K562 (cell line): Measurements from ENCODE around the gene TNIK. TPM values are rescaled to one million over a fixed set of nuclear protein-coding genes. Genes with fewer than 3 reads are reported as not detected.

Experiments used
- ATF4 ChIP-seq: fragments of 450-650 bp; formaldehyde crosslinking; IDR thresholded peaks from 2 replicates; pipeline ENCODE4 v1.4.0; 2022; ENCODE audit warnings: mild to moderate bottlenecking, moderate library complexity
- CHCHD3 ChIP-seq: fragments of 250-450 bp; sonication (Bioruptor Pico); IDR thresholded peaks from 2 replicates; pipeline ENCODE4 v2.1.2; 2022; ENCODE audit warnings: mild to moderate bottlenecking
- CHD2 ChIP-seq: IDR thresholded peaks from 2 replicates; pipeline ENCODE4 v1.6.1; 2011; ENCODE audit warnings: low read depth, low read length
- E2F6 ChIP-seq, 2 experiments: IDR thresholded peaks; 2 replicates each; pipeline ENCODE4 v1.6.1; 2011; ENCODE audit warnings: borderline replicate concordance in 1 of 2, control low read depth in 1 of 2, low read depth in 1 of 2, low read length in 1 of 2, mild to moderate bottlenecking in 1 of 2, mixed read lengths in 1 of 2, moderate library complexity in 1 of 2; ENCODE audit not compliant: insufficient read depth in 1 of 2, insufficient read length in 1 of 2, poor library complexity in 1 of 2, severe bottlenecking in 1 of 2; ENCODE audit errors: extremely low read depth in 1 of 2
- ELK3 ChIP-seq: fragments of 450-650 bp; formaldehyde crosslinking; IDR thresholded peaks from 2 replicates; pipeline ENCODE4 v1.4.0; 2020; ENCODE audit warnings: mild to moderate bottlenecking
- KLF13 ChIP-seq: fragments of 450-650 bp; IDR thresholded peaks from 2 replicates; pipeline ENCODE4 v1.6.1; 2016; ENCODE audit warnings: missing genetic modification characterization, low read depth, mild to moderate bottlenecking, missing compliant biosample characterization, moderate library complexity, borderline replicate concordance
- MTA1 ChIP-seq: fragments of 450-650 bp; IDR thresholded peaks from 2 replicates; pipeline ENCODE4 v1.6.1; 2017; ENCODE audit warnings: borderline replicate concordance
- NCOA1 ChIP-seq: fragments of 450-650 bp; IDR thresholded peaks from 2 replicates; pipeline ENCODE4 v1.6.1; 2016; ENCODE audit warnings: low read depth
- RB1 ChIP-seq: fragments of 450-650 bp; IDR thresholded peaks from 2 replicates; pipeline ENCODE4 v1.6.1; 2017; ENCODE audit warnings: low read depth, mild to moderate bottlenecking
- SNRNP70 ChIP-seq: fragments of 200-400 bp; formaldehyde crosslinking; optimal IDR thresholded peaks from 2 replicates; pipeline ENCODE3; 2017; ENCODE audit warnings: low read depth, low read length
- XRCC3 ChIP-seq: fragments of 450-650 bp; IDR thresholded peaks from 2 replicates; pipeline ENCODE4 v1.6.1; 2017; ENCODE audit warnings: mild to moderate bottlenecking, moderate library complexity
- XRCC5 ChIP-seq: fragments of 200-400 bp; formaldehyde crosslinking; IDR thresholded peaks from 2 replicates; pipeline ENCODE4 v1.6.1; 2017; ENCODE audit warnings: low read depth, mild to moderate bottlenecking, low read length
- ZFX ChIP-seq: sonication (generic); formaldehyde crosslinking; IDR thresholded peaks from 2 replicates; pipeline ENCODE4 v1.8.0; 2022; ENCODE audit warnings: mild to moderate bottlenecking, missing genetic modification reagents, moderate library complexity
- ZKSCAN1 ChIP-seq: fragments of 150-350 bp; IDR thresholded peaks from 2 replicates; pipeline ENCODE4 v1.6.1; 2016; ENCODE audit warnings: low read depth, low read length
- ZNF224 ChIP-seq: sonication (generic); formaldehyde crosslinking; IDR thresholded peaks from 2 replicates; pipeline ENCODE4 v1.8.0; 2022; ENCODE audit warnings: mild to moderate bottlenecking, missing genetic modification reagents
- ZNF239 ChIP-seq: fragments of 250-450 bp; sonication (Bioruptor Pico); IDR thresholded peaks from 2 replicates; pipeline ENCODE4 v1.4.0; 2020; ENCODE audit warnings: mild to moderate bottlenecking
- ZNF408 ChIP-seq: fragments of 250-450 bp; sonication (Bioruptor Pico); IDR thresholded peaks from 2 replicates; pipeline ENCODE4 v1.4.0; 2020; ENCODE audit warnings: low read depth, mild to moderate bottlenecking, moderate library complexity
- ZNF561 ChIP-seq: fragments of 450-650 bp; formaldehyde crosslinking; conservative IDR thresholded peaks from 2 replicates; pipeline ENCODE4 v1.4.0; 2020; ENCODE audit warnings: mild to moderate bottlenecking, moderate library complexity
- ZNF740 ChIP-seq, 3 experiments: fragments of 200-800 bp in 1 of 3; sonication (Bioruptor generic) in 1 of 3; sonication (generic) in 1 of 3; formaldehyde crosslinking in 1 of 3; IDR thresholded peaks; 2 replicates each; pipeline versions ENCODE4 v1.6.1 to v1.8.0; 2016 to 2022; ENCODE audit warnings: mild to moderate bottlenecking in 2 of 3, missing compliant biosample characterization in 2 of 3, missing genetic modification characterization in 2 of 3, missing genetic modification reagents in 1 of 3
- polyA plus RNA-seq, 8 experiments: library from polyadenylated mRNA; depleted of rRNA in 4 of 8; stranded (reverse) in 5 of 8; unstranded in 3 of 8; fragments of >200 nt; fragmentation: Nextera tagmentation in 2 of 8; fragmentation: Illumina TruSeq in 1 of 8; extraction: Ambion mirVana in 2 of 8; extraction: Trizol in 1 of 8; gene quantifications; 2 replicates each; pipeline versions ENCODE4 v1.2.1 to v1.2.3, GENCODE V29; 2011 to 2014; ENCODE audit warnings: inconsistent platforms in 1 of 8, missing spikeins in 1 of 8
- total RNA-seq, 7 experiments: library from RNA; depleted of rRNA in 6 of 7; stranded (reverse); fragments of >200 nt in 6 of 7; fragmentation: Illumina TruSeq in 2 of 7; extraction: Trizol in 2 of 7; gene quantifications; 2 replicates each; pipeline versions ENCODE4 v1.2.1 to v1.2.3, GENCODE V29; 2011 to 2021; ENCODE audit warnings: low replicate concordance in 1 of 7
- TF ChIP-seq, protein P1 (sequence below): IDR thresholded peaks from 2 replicates; pipeline ENCODE4 v1.6.1; 2014; ENCODE audit warnings: antibody characterized with exemption

The TNIK gene
- total and polyA plus RNA-seq, 9 of the 15 experiments (the other 6 are each of a cell fraction or from before 2014, with no cell fraction given) = 6.6 to 39.0 (median 24.7) TPM

DNA sequence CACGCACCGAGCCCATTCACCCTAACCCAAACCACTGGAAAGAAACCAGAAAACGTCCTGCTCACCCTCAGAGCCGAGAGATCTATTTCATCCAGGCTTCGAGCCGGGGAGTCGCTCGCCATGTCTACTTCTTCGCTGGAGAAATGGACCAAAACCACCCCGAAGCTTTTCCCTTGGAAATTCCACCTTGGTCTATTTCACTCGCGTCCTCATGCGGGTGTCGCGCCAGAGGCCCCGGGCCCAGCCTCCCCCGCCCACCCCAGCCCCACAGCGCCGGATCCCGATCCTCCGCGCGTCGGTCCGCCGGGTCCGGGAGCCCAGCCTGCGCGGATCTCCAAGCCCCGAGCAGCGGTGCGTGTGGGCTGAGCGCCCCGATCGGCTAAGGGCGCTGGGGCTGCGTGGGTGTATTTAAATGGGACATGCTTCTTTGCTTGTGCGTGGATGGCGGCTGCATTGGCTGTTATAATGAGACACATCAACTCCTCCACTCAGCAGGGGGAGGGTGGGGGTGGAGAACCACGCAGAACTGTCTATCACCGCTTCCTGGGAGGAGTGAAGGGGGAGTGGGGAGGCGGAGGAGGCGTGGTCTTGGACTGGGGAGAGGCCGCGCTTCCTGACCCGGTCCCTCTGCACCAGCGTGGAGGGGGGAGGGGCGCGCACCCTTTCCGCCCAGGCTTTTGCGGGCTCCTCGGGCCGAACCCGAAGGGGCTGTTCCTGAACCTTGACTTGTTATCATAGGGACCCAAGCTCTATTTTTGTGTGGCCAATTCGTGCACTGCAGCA lies at the start of gene TNIK (continued):
- no peak for TF ChIP-seq KLF13 (tag)
- peak; percentile 86 for TF ChIP-seq MTA1
- TF ChIP-seq CHCHD3 (CRISPR knock-in tag) = no peak
- peak; percentile 63; the same call in 1 of the 2 replicates for TF ChIP-seq CHD2
- no peak for TF ChIP-seq ZNF224 (CRISPR knock-in tag)
- peak; percentile 84 for TF ChIP-seq ZNF740 (CRISPR knock-in tag; IDR thresholded peaks at IDR 0.05)
- peak in 1 of 2 experiments; percentile 56; a peak in 2 of 4 replicates for TF ChIP-seq ZNF740 (tag; IDR thresholded peaks at IDR 0.05)
- no peak for TF ChIP-seq NCOA1
- TF ChIP-seq, protein P1, sequence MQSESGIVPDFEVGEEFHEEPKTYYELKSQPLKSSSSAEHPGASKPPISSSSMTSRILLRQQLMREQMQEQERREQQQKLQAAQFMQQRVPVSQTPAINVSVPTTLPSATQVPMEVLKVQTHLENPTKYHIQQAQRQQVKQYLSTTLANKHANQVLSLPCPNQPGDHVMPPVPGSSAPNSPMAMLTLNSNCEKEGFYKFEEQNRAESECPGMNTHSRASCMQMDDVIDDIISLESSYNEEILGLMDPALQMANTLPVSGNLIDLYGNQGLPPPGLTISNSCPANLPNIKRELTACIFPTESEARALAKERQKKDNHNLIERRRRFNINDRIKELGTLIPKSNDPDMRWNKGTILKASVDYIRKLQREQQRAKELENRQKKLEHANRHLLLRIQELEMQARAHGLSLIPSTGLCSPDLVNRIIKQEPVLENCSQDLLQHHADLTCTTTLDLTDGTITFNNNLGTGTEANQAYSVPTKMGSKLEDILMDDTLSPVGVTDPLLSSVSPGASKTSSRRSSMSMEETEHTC = no peak
- no peak for TF ChIP-seq XRCC5
- no peak for TF ChIP-seq ELK3 (CRISPR knock-in tag)
- no peak for TF ChIP-seq RB1
- peak; percentile 64 for TF ChIP-seq ZFX (CRISPR knock-in tag)
- TF ChIP-seq ZNF239 (CRISPR knock-in tag) = no peak
- peak in 1 of 2 experiments; percentile 50 for TF ChIP-seq E2F6 (IDR thresholded peaks at IDR 0.05; ENCODE audit: borderline replicate concordance in 1 of 2, extremely low read depth in 1 of 2, insufficient read depth in 1 of 2, insufficient read length in 1 of 2, low read depth in 1 of 2, low read length in 1 of 2, poor library complexity in 1 of 2, severe bottlenecking in 1 of 2)
- no peak for TF ChIP-seq ATF4 (CRISPR knock-in tag)
- TF ChIP-seq SNRNP70 = no peak
- no peak for TF ChIP-seq ZNF408 (CRISPR knock-in tag)
- TF ChIP-seq ZNF561 (CRISPR knock-in tag) = no peak
- TF ChIP-seq ZKSCAN1 = peak; percentile 51; the same call in 1 of the 2 replicates
- no peak for TF ChIP-seq XRCC3
